RWPE2 (cell line): ENCODE measurements around the gene GHRL.
A peak's percentile ranks its signal among the peaks of the same experiment; 100 is the strongest.
"Not testable (repeated sequence)": the region's sequence is repeated elsewhere in the genome, so short reads cannot be mapped to it uniquely, and the experiment has no call there.

Source experiments
- ATAC-seq: fragments of 200-7000 bp; cut with Tn5 transposase; 3 replicates; pipeline ENCODE4 v1.9.1; 2021; ENCODE audit warnings: low read depth
- DNase-seq: peaks from one replicate; pipeline ENCODE4 v3.0.0-alpha.2; 2020; ENCODE audit warnings: low spot score
- H3K27ac ChIP-seq: fragments of 450-650 bp; 2 replicates; pipeline ENCODE4 v1.5.1; 2017; ENCODE audit warnings: mild to moderate bottlenecking; ENCODE audit not compliant: poor library complexity, severe bottlenecking
- H3K27me3 ChIP-seq: fragments of 250-450 bp; sonication (Bioruptor Pico); 2 replicates; pipeline ENCODE4 v1.5.1; 2021; ENCODE audit warnings: mild to moderate bottlenecking, moderate library complexity; ENCODE audit not compliant: insufficient read depth, poor library complexity, severe bottlenecking
- H3K36me3 ChIP-seq: fragments of 250-450 bp; sonication (Bioruptor Pico); 2 replicates; pipeline ENCODE4 v1.5.1; 2020; ENCODE audit warnings: low read depth, mild to moderate bottlenecking, moderate library complexity
- H3K4me1 ChIP-seq: fragments of 250-450 bp; sonication (Bioruptor Pico); 2 replicates; pipeline ENCODE4 v1.5.1; 2021; ENCODE audit warnings: mild to moderate bottlenecking, moderate library complexity; ENCODE audit not compliant: insufficient read depth, poor library complexity, severe bottlenecking
- H3K4me3 ChIP-seq: fragments of 250-450 bp; sonication (Bioruptor Pico); 2 replicates; pipeline ENCODE4 v1.5.1; 2021; ENCODE audit warnings: mild to moderate bottlenecking, moderate library complexity; ENCODE audit not compliant: severe bottlenecking
- H3K9me3 ChIP-seq: fragments of 250-450 bp; sonication (Bioruptor Pico); 2 replicates; pipeline ENCODE4 v1.5.1; 2021; ENCODE audit warnings: mild to moderate bottlenecking, moderate library complexity; ENCODE audit not compliant: severe bottlenecking
- TF ChIP-seq, protein P1 (sequence below): fragments of 450-650 bp; IDR thresholded peaks from one replicate; pipeline ENCODE4 v1.5.1; 2017; ENCODE audit warnings: mild to moderate bottlenecking, moderate library complexity; ENCODE audit not compliant: poor library complexity, severe bottlenecking

The GHRL gene

GRCh38 chr3:10303785-10304184, 11.0 kb upstream of the GHRL start:
- TF ChIP-seq, protein P1, sequence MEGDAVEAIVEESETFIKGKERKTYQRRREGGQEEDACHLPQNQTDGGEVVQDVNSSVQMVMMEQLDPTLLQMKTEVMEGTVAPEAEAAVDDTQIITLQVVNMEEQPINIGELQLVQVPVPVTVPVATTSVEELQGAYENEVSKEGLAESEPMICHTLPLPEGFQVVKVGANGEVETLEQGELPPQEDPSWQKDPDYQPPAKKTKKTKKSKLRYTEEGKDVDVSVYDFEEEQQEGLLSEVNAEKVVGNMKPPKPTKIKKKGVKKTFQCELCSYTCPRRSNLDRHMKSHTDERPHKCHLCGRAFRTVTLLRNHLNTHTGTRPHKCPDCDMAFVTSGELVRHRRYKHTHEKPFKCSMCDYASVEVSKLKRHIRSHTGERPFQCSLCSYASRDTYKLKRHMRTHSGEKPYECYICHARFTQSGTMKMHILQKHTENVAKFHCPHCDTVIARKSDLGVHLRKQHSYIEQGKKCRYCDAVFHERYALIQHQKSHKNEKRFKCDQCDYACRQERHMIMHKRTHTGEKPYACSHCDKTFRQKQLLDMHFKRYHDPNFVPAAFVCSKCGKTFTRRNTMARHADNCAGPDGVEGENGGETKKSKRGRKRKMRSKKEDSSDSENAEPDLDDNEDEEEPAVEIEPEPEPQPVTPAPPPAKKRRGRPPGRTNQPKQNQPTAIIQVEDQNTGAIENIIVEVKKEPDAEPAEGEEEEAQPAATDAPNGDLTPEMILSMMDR = no peak
- DNase-seq (no peak), ATAC-seq (no peak)
- no peak overlapping the region for H3K27ac ChIP-seq
- H3K9me3 ChIP-seq = peaks cover 2% of the 10 kb centered on the region
- no peaks in the 10 kb centered on the region for H3K27me3 ChIP-seq
- H3K4me3 ChIP-seq = no peak overlapping the region
- H3K4me1 ChIP-seq = no peaks in the 10 kb centered on the region
- peaks cover 80% of the 10 kb centered on the region for H3K36me3 ChIP-seq

DNA sequence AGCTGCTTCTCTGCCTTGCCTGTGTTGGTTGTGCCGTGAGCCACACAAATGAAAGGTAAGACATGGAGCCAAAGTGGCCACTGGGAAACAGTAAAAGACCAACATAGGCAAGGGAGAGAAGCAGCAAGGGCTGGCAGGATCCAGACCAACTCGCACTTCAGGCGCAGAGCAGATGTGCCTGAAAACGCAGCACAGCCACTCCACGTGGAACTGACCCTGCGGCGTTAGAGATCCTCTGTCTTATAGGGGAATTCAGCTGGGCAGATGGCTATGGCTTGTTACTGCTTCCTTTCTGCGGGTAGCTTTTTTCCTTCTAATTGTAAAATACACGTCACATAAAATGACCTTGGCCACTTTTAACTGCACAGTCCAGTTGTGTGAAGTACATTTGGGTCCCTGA, 10.4 kb upstream of the GHRL start:
- DNase-seq (no peak), ATAC-seq (no peak)
- Histone ChIP-seq H3K4me1 (no peaks in the 10 kb centered on the region), H3K4me3 (no peak overlapping the region), H3K27me3 (no peaks in the 10 kb centered on the region), H3K36me3 (peaks cover 74% of the 10 kb centered on the region), H3K27ac (no peak overlapping the region), H3K9me3 (no peaks in the 10 kb centered on the region)
- TF ChIP-seq, protein P1 = no peak

- Histone ChIP-seq H3K27ac (no peak overlapping the region), H3K4me3 (no peak overlapping the region), H3K36me3 (peaks cover 61% of the 10 kb centered on the region), H3K9me3 (no peaks in the 10 kb centered on the region), H3K4me1 (no peaks in the 10 kb centered on the region), H3K27me3 (no peaks in the 10 kb centered on the region)
- no peak for ATAC-seq
- no peak for DNase-seq
- TF ChIP-seq, protein P1 = no peak
Observed at GRCh38 chr3:10300087-10300486, 7.3 kb upstream of the GHRL start.

DNA sequence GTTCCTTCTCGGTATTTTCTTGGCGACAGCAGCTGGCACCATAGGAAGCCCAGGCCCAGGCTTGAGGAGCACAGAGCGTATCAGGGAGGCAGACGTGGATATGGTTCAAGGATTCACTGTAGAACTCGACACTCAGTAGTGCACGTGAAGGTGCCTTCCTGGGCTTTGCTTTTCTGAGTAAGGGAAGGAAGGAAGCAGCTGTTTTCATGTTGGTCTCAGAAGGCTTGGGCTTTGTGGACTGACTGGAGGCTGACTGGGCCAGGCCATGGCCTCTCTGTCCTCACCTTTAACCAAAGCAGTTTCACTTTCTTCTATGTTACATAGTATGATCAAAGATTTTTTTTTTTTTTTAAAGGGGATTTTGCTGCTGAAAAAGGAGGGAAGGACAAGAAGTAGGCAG, 6.9 kb upstream of the GHRL start:
- TF ChIP-seq, protein P1 = no peak
- ATAC-seq (no peak), DNase-seq (no peak)
- Histone ChIP-seq H3K36me3 (peaks cover 59% of the 10 kb centered on the region), H3K27ac (no peak overlapping the region), H3K4me3 (no peak overlapping the region), H3K9me3 (no peaks in the 10 kb centered on the region), H3K4me1 (no peaks in the 10 kb centered on the region), H3K27me3 (no peaks in the 10 kb centered on the region)

- no peaks in the 10 kb centered on the region for H3K4me1 ChIP-seq
- no peaks in the 10 kb centered on the region for H3K27me3 ChIP-seq
- H3K36me3 ChIP-seq = peaks cover 54% of the 10 kb centered on the region
- H3K27ac ChIP-seq = no peak overlapping the region
- DNase-seq = no peak
- TF ChIP-seq, protein P1 = peak; percentile 13
- no peak overlapping the region for H3K4me3 ChIP-seq
- no peak for ATAC-seq
- no peaks in the 10 kb centered on the region for H3K9me3 ChIP-seq
Observed at GRCh38 chr3:10299175-10299574, 6.4 kb upstream of the GHRL start.

DNA sequence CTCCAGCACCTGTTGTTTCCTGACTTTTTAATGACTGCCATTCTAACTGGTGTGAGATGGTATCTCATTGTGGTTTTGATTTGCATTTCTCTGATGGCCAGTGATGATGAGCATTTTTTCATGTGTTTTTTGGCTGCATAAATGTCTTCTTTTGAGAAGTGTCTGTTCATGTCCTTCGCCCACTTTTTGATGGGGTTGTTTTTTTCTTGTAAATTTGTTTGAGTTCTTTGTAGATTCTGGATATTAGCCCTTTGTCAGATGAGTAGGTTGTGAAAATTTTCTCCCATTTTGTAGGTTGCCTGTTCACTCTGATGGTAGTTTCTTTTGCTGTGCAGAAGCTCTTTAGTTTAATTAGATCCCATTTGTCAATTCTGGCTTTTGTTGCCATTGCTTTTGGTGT, 5.3 kb upstream of the GHRL start:
- not testable (repeated sequence) for ATAC-seq, H3K4me3 ChIP-seq, DNase-seq, H3K27me3 ChIP-seq, H3K9me3 ChIP-seq, H3K27ac ChIP-seq, H3K4me1 ChIP-seq
- H3K36me3 ChIP-seq = peaks cover 43% of the 10 kb centered on the region
